Activated naive CD4-positive, alpha-beta T cell (primary cell): Measurements from ENCODE around the gene GRIK2.

Experiments used
- DNase-seq, 4 experiments: peaks; one replicate each; lab custom pipeline; 2025; lab: John Stamatoyannopoulos, UW

Gene GRIK2

DNA sequence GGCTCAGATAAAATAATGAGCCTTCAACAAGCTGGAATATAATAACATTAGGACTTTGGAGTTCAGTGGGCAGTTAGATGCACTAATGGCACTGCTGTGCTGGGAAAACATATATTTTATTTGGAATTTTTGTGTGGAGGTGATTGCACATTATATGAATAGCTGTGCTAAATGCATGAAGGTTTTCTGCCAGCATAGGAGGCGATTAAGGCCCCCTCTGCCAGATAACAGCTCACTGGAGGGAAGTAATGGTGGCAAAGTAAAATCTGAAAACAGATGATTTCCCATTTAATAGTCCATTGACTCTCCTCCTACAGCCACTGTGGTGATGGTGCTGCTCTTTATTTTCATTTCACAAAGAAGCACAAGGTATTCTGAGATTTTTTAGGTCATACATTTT is 326.0 kb downstream of the GRIK2 start:
- DNase-seq, result no peak

DNA sequence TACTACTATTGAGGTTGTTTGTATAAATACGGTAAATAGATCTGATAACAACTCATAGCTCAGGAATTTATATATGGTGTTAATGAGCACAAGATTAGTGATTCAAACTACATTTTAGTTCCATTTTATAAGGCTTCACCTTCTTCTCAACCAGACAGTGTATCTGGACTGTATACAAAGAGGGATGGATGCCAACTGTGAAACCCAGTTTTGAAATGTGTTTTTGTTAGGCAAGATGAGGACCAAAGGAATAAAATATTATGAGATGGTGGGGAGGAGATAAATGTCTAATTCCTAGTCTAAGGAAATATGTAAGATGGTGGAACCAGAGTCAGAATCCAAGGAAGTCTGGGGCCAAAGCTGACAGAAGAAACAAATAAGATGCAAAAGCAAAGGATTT is 329.0 kb downstream of the GRIK2 start:
- DNase-seq, result no peak

DNA sequence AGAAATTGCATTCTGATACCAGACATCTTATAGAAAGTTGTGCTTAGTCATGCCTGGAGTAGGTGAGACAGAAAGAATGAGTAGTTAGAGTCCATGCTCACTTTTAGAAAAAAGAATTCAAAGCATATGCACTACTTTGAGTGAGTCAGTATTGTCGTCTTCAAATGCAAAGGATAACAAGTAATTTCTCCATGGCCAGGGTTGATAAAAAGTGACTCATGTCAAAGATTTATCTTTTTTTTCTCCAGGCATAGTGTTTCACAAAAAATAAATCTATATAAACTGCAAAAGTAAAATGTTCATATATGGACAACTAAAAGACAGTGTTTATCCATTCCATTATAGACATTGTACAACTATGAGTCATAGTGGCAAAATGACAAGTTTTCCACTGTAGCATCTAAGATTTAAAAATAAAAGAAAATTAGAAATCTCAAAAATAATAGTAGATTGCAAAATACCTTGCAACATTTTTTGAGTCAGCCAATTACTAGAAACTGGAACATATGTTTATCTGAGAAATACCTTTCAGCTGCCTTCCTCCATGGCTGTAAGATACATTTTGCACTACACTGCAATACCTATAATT is 329.6 kb downstream of the GRIK2 start:
- no peak for DNase-seq

DNA sequence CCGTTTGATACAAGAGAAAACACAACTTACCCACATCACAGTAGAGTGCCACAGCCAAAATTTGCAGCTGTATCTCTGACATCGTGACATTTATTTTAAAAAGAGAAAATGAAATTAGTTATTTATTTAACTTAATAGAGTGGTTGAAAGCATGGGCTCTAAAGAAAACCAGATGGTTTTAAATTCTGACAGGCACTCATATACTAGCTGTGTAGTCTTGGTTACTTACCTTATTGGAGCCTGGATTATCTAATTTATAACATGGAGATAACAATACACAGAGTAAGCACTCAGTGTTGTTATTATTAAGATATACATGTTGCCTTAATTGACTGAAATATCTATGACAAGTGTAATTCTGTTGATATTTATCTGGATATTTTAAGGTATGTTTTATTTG is 334.9 kb downstream of the GRIK2 start:
- DNase-seq, result no peak

DNA sequence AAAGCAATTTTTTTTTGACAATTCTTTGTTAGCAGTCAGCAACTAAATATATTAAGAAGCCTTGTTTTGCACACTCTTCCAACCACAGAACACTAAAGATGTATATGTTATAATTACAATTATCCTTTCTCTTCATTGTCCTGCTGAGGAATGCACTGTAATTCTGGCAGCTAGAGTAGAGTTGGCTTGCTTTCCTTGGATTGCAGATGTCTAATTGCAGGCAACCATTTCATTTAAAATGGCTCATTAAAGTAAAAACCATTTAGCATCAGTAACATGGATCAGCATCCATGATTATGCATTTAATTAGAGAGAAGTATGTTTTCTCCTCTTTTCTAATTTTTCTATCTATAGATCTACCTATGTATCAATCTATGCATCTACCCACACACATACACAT is 335.4 kb downstream of the GRIK2 start:
- no peak for DNase-seq

DNA sequence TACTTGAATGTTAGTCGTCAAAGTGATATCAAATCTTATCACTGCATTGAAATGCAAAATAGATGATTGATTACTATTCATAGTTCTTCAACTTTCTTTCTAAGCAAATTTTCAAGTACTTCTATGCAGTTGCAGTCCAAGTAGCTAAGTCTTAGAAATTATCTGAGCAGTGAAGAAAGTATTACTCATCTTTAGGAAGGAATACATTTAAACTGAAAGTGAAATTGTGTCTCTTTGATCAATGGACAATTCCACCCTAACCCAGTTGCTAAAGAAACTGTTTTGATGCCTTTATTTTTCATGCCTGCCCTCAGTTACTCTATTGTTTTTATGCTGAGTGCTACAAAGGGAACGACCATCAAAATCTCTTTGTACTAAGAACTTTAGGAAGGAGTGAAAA is 337.4 kb downstream of the GRIK2 start:
- no peak for DNase-seq

DNA sequence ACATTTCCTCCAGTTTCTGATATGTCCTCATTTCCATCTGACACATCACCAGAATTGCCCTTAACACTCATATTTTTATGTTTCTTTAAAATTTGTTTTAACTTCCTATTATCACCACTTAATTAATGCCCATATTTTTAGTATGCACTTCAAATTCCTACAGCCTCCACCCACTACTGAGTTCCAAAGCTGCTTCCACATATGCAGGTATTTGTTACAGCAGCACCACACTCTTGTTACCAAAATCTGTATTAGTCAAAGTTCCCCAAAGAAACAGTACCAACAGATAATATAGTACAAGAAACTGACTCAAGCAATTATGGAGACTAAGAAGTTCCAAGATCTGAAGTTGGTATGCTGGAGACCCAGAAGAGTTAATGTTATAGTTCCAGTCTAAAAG is 340.4 kb downstream of the GRIK2 start:
- DNase-seq, result no peak

DNA sequence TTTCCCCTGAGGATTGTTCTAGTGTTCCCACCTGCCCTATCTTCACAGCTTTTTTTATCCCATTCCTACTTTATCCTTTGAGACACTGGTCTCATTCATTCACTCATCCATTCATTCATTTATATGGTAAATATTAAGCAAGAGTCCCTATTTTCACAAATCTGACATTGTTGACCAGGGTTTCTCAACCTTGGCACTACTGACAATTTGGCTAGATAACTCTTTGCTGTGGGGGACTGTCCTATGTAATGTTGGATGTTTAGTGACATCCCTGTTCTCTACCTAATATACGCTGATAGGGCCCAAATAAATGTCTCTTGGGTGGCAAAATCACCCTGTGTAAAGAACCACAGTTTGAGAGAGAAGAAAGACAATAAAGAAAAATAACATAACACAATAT is 345.0 kb downstream of the GRIK2 start:
- no peak for DNase-seq

DNA sequence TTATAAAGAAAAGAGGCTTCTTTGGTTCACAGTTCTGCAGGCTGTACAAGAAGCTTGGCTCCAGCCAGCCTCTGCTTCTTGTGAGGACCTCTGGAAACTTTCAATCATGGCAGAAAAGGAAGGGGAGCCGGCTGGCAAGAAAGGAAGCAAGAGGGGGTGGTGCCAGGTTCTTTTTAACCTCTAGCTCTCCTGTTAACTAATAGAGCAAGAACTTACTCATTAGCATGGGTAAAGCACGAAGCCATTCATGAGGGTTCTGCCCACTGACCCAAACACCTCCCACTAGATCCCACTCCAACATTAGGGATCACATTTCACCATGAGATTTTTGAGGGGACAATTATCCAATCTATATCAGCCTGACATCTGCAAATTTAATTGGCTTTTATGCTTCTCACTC is 347.1 kb downstream of the GRIK2 start:
- no peak for DNase-seq

DNA sequence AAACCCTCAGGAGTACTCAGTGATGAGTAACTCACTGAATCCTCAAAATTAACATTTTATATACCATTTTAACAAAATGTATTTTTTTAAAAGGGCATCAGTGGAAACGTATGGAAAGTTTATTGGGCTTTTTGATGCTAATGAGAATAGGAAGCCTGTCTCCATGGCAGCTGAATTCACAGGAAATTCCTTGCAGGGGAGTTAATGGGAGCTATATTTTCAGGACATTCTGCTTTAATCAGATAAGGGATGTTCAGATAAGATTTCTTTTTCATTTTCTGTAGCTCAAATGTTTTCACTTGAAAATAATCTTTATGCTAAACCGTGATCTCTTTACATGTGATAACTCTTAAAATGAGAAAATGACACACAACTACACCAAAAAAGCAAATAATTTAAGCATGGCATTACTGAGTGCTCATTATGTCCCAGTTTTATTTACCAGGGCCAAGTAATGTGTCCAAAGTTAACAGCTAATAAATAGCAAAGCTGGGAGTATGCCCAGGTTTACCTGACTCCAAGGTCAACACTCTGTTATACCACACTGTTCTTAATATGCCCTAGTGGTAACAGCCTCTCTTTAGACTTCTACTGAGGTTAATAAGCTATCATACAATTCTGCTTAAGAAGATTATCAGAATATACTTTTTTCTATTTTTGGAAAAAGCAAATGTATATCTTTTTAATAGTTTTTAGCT is 348.1 kb downstream of the GRIK2 start:
- no peak for DNase-seq

DNA sequence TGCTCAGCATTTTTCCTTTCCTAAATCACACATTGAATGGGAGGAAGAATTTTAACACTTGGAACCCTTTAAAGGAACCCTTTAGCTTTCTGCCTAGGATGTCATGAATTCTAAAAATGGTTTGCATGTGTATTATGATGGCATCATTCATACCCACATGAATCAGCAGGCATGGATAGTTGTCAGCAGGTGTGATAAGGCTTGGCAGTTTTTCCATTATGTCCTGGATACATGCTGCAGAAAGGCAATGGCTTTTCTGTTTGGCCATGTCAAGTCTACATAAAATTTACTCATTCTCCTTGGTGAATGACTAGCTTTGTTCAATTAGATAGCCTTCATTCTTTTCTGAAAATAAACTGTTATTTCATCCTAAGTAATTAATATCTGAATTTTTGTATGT is 353.7 kb downstream of the GRIK2 start:
- no peak for DNase-seq

DNA sequence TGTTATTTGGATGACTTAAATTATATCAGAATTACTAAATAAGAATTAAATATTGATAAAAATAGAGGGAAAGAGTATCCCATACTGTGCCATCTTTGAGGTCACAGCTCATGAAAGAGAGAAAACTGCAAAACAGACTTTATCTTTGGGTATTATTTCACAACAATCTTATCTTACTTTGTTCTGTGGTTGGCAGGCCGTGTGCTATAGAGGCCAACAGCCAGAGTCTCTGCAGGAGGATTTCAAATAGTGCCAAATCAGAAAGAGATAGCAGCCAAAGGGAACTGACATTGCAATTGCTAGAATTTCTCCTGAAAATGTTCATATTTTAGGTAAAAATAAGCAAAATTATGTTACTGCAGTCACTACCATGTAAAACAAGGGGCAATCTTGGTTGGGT is 354.2 kb downstream of the GRIK2 start:
- DNase-seq, result no peak

DNA sequence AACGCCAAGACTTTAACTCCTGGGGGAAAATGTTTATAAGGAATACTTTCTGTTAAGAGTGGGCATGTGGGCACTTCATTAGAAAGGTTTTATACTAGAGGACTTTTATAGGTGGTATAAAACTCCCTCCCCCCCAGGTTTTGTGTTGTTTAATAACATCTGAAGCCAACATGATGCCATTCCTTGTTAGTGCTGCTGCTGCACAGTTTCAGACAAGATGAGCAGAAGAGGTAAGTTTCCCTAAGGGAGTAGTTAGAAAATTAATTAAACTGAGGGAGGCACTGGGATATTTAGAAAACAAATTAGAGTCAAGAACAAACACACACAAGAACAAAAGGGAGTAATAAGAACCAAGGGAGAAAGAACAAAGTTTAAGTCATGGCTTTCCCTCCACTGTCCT is 362.4 kb downstream of the GRIK2 start:
- no peak for DNase-seq

DNA sequence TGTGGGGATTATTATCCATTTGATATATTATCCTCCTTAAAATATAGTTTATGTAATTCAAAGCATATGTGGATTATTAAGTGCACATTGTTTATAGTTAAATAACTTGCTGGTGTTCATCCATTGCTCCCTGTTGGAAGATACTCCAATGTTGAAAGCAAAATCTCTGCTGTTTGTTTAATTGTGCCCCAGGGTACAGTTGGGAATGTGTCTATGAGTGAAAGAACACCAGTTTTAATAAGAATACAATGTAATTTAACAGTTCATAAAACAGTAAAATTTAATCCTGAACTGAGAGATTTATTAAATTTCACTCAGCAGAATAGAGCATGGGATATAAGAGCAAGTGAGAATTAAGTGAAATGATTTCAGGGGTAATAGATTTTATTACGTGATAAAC is 364.9 kb downstream of the GRIK2 start:
- no peak for DNase-seq

DNA sequence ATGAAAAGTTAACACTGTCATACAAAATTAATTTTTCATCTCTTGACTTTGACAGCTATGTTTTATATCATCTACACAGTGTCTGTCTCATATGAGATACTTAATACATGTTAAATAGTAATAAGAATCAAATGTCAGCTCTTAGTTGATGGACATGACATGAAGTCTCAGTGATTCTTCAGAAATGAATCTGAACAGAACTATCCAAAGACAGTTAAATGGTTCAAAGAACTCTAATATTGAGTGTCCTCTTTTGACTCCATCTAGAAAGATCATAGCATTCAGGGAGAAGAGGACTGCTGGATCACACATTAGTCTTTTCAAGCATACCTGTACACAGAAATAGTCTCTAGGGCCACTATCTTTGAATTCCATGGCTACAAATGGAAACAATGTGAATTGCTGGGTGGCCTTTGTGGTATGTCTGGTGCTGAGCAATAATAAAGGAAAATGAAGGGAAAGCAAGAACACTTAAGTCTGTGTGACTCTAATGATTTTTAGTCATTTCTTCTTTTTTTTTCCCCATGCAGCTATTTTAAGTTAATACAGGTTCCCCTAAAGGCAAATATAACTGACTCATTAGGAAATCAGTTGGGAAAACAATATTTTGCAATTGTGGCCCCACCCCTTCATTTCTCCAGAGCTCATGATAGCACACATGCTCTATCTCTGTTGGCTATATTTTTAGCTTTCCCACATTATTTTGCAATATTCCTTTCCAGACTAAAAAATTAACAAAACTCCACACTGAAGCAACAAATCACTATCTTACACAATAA is 367.5 kb downstream of the GRIK2 start:
- DNase-seq, result no peak

DNA sequence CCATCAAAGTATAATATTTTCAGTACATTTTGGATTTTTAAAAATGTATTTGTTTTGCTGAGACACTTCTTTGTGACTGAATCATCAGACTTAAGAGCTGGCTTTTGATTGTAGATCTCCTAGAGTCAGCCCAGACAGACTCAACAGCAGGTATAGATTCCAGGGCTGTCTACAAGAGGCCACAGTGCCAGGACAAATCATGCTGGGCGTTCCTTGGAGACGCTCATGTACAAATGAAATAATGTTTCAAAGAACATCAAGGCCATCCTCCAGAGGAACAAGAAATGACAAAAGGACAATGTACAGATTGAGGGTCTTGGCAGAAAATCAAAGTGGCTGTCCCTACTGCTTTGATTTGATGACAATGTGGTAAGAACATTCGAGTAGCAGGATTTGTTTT is 369.3 kb downstream of the GRIK2 start:
- no peak for DNase-seq

DNA sequence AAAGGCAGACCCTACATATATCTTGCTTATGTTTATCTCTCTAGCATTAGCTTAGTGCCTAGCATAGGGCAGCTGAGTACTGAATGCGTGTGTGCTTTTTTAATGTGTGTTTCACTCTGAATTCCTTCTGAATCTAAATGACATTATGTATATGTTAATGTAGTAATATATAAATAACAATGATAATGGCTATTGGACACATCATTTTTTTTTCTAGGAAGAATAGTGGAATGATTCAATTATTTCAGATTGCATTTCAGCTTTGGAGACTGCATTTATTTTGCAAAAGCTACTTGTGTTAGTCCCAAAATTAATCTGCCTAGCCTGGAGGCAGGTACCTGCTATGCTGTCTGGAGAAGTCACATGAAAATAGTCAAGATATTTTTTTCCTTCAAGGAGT is 371.8 kb downstream of the GRIK2 start:
- no peak for DNase-seq

DNA sequence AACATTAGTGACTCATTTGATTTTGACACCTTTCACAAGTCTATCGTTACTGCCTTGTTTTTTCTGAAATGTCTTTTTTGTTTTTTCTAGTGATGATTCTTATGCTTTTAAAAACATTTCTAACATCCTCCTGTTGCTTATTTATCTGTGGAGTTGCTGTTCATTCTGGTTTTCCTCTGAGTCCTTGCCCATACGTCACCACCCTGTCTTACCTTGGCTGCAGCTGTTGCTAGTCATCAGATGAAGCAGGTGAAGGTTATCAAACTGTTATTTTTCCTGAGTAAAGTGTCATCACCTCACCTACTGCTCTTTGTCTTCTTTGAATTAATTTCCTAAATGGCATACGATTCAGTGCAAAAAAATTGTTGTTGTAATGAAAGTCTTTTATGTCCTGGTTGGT is 376.6 kb downstream of the GRIK2 start:
- DNase-seq, result no peak

DNA sequence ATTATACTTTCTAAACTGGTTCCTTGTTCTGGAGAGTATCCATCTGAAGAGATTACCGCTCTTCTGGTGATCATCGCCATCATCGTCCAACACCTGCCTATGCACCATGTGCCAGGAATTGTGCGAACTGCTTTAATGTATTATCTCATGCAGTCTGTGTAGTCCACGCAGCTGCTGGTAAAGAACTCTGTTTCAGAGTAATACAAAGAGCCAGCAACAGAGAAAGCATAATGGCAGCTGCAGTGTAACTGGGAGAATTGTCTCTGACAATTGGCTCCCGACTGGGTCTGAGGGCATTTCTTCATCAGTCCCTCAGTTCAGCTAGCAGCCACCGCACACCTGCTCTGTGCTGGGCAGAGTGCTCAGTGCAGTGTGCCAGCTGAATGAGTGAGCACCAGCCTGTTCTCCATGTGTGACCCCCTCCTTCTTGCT is 383.4 kb downstream of the GRIK2 start:
- no peak for DNase-seq

DNA sequence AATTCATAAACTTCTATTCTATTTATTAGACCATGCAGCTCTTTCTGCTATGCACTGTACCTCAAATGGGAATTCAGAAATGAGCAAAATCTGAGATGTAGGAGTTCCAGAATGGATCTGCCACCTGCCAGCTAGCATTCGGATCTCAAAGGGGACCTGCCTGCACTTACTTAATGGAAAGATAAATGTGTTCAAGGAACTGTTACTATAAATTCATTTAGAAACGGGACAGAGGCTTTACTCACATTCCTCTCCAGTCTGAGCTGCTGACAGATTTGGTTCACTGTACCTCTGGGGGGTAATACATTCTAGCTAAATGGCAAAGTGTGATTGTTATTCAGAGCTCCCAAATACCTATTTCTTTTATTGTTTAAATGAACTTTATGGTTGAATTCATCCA is 384.1 kb downstream of the GRIK2 start:
- no peak for DNase-seq

DNA sequence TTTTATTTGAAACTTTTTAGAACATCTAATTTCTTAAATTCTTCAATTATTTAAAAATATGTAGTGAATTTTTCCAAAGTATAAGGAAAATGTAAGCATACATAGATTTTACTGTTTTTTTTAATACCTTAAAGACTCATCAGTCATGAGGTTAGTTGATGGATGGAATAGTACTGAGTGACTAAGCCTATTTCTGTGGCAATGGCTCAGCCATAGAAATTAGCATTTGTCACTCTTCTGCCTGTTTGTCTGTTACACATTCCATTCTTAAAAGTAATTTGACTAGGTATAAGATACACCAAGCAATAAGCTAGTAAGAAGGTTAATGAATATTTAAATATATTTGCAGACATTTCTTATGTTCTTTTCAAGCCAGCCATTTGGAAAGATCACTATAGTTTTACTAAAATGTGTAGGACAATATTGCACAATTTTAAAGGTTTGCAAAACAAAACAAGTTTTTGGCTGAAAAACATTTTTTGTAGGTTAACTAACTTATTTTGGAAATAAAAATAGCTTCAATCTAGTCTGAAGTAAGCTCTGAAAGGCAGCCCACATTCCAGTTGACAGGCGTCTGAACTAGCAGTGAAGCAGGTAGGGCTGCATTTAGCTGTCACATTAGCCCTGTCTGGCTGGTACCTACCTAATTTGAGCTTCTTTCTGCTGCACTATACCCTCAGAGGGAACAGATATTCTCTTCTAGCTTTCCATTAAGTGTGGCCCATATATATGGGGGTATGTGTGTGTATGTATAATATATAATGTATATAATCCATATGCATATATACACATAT is 385.7 kb downstream of the GRIK2 start:
- DNase-seq, result no peak

DNA sequence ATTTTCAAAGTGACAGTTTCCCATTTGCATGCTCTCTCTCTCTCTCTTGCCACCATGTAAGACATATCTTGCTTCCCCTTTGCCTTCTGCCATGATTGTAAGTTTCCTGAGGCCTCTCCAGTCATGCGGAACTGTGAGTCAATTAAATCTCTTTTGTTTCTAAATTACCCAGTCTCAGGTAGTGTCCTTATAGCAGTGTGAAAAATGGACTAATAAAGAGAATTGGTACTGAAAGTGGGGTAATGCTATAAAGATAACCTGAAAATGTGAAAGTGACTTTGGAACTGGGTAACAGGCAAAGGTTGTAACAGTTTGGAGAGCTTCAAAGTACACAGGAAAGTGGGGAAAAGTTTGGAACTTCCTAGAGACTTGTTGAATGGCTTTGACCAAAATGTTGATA is 389.8 kb downstream of the GRIK2 start:
- no peak for DNase-seq

DNA sequence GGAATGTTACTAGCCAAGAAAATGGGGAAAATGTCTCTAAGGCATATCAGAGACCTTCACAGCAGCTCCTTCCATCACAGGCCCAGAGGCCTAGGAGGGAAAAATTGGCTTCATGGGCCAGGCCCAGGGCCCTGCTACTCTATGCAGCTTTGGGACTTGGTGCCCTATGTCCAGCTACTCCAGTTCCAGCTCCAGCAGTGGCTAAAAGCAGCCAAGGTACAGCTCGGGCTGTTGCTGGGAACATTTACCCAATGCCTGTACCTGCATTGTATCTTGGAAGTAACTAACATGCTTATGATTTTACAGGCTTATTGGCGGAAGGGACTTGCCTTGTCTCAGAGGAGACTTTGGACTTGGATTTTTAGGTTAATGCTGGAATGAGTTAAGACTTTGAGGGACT is 390.6 kb downstream of the GRIK2 start:
- no peak for DNase-seq
